Common myeloid progenitor, CD34-positive (primary cell): ENCODE results near the gene GH2.
"Not testable (repeated sequence)": the region's sequence is repeated elsewhere in the genome, so short reads cannot be mapped to it uniquely, and the experiment has no call there.

Experiments used
- CTCF ChIA-PET: fragments of 350-600 bp; sonication (Branson Sonifier 250); formaldehyde crosslinking; loops from one replicate; lab custom pipeline; 2021; ENCODE audit warnings: antibody characterized with exemption; lab: Charles Lee
- POLR2A ChIA-PET: fragments of 350-600 bp; sonication (Branson Sonifier 250); formaldehyde crosslinking; loops from one replicate; lab custom pipeline; 2021; ENCODE audit warnings: antibody characterized with exemption; lab: Charles Lee
- DNase-seq, 3 donors: peaks; one replicate each; pipeline versions ENCODE4 v3.0.0 to v3.0.0-alpha.2; 2013
- H3K27ac ChIP-seq, 2 experiments: 1 replicate in 1 of 2; 2 replicates in 1 of 2; pipeline ENCODE4 v1.7.0; 2013; ENCODE audit warnings: inconsistent platforms in 2 of 2, low read length in 2 of 2, mild to moderate bottlenecking in 2 of 2, low read depth in 1 of 2, moderate library complexity in 1 of 2; ENCODE audit not compliant: severe bottlenecking in 2 of 2, insufficient read depth in 1 of 2, poor library complexity in 1 of 2
- H3K27me3 ChIP-seq, 5 experiments: replicated peaks in 2 of 5; 1 replicate in 3 of 5; 2 replicates in 2 of 5; pipeline versions ENCODE4 v1.6.1 to v1.7.0; 2013; ENCODE audit warnings: low read length in 4 of 5, mild to moderate bottlenecking in 2 of 5, moderate library complexity in 2 of 5, inconsistent platforms in 1 of 5; ENCODE audit not compliant: insufficient read depth in 5 of 5, control insufficient read depth in 4 of 5
- H3K36me3 ChIP-seq, 4 experiments: 1 replicate in 2 of 4; 2 replicates in 2 of 4; pipeline versions ENCODE4 v1.6.1 to v1.7.0; 2013; ENCODE audit warnings: low read length in 3 of 4, control low read depth in 1 of 4, mild to moderate bottlenecking in 1 of 4; ENCODE audit not compliant: control insufficient read depth in 4 of 4, insufficient read depth in 4 of 4
- H3K4me1 ChIP-seq, 4 experiments: 1 replicate in 3 of 4; 2 replicates in 1 of 4; pipeline versions ENCODE4 v1.6.1 to v1.7.1; 2013; ENCODE audit warnings: low read length in 3 of 4, mild to moderate bottlenecking in 3 of 4, control low read depth in 1 of 4, inconsistent platforms in 1 of 4, moderate library complexity in 1 of 4; ENCODE audit not compliant: control insufficient read depth in 4 of 4, insufficient read depth in 4 of 4; ENCODE audit errors: control extremely low read depth in 1 of 4
- H3K4me3 ChIP-seq, 7 experiments: 1 replicate in 4 of 7; 2 replicates in 3 of 7; pipeline versions ENCODE4 v1.5.1 to v1.7.0; 2013; ENCODE audit warnings: mild to moderate bottlenecking in 7 of 7, low read length in 6 of 7, moderate library complexity in 6 of 7, inconsistent platforms in 2 of 7, low read depth in 2 of 7, control low read depth in 1 of 7; ENCODE audit not compliant: insufficient read depth in 4 of 7, control insufficient read depth in 1 of 7; ENCODE audit errors: extremely low read depth in 1 of 7
- H3K9me3 ChIP-seq, 5 experiments: 1 replicate in 4 of 5; 2 replicates in 1 of 5; pipeline versions ENCODE4 v1.6.1 to v1.7.1; 2013; ENCODE audit warnings: low read length in 4 of 5, mild to moderate bottlenecking in 2 of 5, inconsistent platforms in 1 of 5, low read depth in 1 of 5, moderate library complexity in 1 of 5; ENCODE audit not compliant: control insufficient read depth in 4 of 5, insufficient read depth in 2 of 5; ENCODE audit errors: control extremely low read depth in 1 of 5
- WGBS: methylation state at CpG from one replicate; pipeline ENCODE4 v1.1.5; 2013; ENCODE audit not compliant: insufficient coverage; 5-methylcytosine and 5-hydroxymethylcytosine counted together

Gene GH2

DNA sequence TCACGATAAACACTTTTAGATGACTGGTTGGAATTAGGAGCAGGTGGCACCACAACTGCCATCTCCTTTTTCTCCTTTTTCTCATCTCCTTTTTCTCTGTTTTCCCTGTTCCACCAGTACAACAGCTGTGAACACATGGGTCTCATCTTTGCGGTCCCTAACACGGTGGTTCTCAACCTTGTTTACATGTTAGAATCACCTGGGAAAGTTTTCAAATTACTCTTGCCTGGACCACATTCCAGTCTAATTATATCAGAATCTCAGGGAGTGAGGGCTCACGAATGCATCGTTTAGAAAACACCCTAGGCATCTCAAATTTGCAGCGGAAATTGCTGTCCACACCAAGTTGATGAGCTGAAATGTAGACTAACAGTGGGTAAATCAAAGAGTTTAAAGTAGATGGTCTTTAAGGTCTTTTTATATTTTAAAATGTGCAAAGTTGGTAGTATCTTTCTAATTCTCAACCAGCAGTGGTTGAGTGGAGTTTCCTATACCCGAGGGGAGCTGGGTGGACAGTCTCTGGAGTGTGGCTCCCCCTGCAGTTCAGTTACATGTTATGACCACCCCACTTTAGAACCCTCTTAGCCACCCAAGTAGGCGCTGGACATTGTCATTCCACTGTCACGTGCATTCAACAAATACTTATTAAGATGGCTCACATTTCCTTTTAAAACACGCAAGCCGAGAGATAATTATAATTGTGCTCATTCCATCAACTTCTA is 10.7 kb upstream of the GH2 start:
- WGBS: 75% methylated on average over 4 of the region's 11 CpGs
- H3K36me3 ChIP-seq, H3K4me1 ChIP-seq, H3K27ac ChIP-seq, H3K9me3 ChIP-seq, POLR2A ChIA-PET, H3K27me3 ChIP-seq, H3K4me3 ChIP-seq: not testable (repeated sequence)
- CTCF ChIA-PET: interaction anchor here (1.0 to 5.0 kb wide), 8 partner anchors 9 to 44 kb away, joined by 3 to 32 read pairs (median 5); partner anchors contain the start of gene GH2
- peak; percentile 22 to 27 (median 24) for DNase-seq

DNA sequence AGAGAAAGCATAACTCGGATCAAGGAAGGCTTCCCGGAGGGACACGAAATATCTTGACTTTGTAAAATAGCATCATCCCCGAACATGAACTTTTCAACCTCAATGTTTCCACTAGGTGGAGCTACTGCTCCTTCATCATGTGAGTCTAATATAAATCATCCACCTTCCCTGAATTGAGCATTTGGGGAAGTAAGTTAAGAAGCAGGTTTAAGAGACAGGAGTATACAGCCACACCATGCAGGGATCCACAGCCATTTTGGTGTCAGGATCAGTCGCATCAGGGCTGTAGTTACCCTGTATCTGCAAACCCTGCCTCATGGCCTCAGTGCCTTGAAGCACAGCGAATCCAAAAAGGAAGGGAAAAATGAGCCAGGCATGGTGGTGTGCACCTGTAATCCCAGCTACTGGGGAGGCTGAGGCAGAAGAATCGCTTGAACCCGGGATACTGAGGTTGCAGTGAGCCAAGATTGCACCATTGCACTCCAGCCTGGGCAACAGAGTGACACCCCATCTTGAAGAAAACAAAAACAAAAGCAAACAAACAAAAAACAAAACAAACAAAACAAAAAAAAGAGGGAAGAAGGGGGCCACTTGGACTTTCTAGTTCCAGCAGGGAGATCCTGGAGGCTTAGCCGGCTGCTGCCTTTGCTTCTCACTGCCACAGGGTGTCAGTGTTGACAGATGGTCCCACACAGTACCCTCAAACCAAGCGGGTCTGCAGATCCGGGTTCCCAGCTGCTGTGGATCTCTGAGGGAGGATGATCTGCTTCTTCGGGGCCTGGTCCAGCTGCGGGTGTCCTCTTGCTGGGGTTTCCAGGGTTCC is 7.5 kb upstream of the GH2 start:
- 56% methylated on average over 5 of the region's 13 CpGs for WGBS
- peak; percentile 38 to 51 (median 40) for DNase-seq
- H3K27me3 ChIP-seq, POLR2A ChIA-PET, H3K4me1 ChIP-seq, H3K9me3 ChIP-seq, H3K36me3 ChIP-seq, H3K4me3 ChIP-seq, H3K27ac ChIP-seq: not testable (repeated sequence)
- CTCF ChIA-PET: interaction anchor here (0.9 to 5.0 kb wide), 9 partner anchors 13 to 140 kb away, joined by 3 to 32 read pairs (median 5); partner anchors contain the start of genes CSHL1 and GH1

DNA sequence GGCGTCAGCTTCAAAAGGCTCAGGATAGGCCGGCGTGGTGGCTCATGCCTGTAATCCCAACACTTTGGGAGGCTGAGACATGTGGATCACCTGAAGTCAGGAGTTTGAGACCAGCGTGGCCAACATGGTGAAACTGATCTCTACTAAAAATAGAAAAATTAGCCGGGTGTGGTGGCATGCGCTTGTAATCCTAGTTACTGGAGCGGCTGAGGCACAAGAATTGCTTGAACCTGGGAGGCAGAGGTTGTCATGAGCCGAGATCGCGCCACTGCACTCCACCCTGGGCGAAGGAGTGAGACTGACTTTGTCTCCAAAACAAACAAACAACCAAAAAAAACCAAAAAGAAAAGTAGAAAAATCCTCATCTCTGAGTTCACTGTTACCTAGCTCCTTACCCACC is 3.4 kb upstream of the GH2 start:
- DNase-seq, H3K36me3 ChIP-seq, H3K4me1 ChIP-seq, H3K27ac ChIP-seq, H3K9me3 ChIP-seq, H3K27me3 ChIP-seq, POLR2A ChIA-PET, H3K4me3 ChIP-seq: not testable (repeated sequence)
- WGBS: 91% methylated on average over 7 of the region's 11 CpGs
- CTCF ChIA-PET: interaction anchor here (1.1 kb wide), 1 partner anchor 396 kb away, joined by 3 read pairs; no protein-coding TSS in a partner anchor

DNA sequence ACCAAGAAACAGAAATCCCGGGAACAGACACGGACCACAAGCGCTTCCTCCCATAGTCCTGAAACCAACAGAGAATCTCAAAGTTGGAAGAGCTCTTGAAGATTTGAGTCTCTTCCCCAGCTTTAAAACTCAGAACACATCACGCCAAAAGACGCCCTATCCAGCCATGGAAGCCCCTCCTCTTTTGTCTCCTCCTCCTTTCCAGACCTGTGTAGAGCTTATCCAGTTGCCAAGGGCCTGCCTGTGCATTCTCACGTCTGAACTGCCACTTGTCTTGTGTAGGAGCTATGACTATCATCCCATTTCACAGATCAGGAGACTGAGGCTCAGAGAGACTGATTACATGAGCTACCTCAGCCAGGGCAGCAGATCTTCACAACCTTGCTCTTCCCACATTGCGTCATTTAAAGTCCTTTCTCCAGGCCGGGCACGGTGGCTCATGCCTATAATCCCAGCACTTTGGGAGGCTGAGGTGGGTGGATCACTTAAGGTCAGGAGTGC is 932 bp upstream of the GH2 start:
- H3K27me3 ChIP-seq, H3K9me3 ChIP-seq, H3K4me1 ChIP-seq, H3K4me3 ChIP-seq, H3K27ac ChIP-seq, H3K36me3 ChIP-seq: not testable (repeated sequence)
- ChIA-PET CTCF (interaction anchor here (0.8 to 2.7 kb wide), 8 partner anchors 8 to 167 kb away, joined by 3 to 8 read pairs (median 4); no protein-coding TSS in a partner anchor), POLR2A (interaction anchor here (0.7 kb wide), 1 partner anchor 148 kb away, joined by 4 read pairs; no protein-coding TSS in a partner anchor)
- peak in 2 of 3 donors; percentile 13 to 20 for DNase-seq
- WGBS: 80% methylated on average over 3 of the region's 9 CpGs

DNA sequence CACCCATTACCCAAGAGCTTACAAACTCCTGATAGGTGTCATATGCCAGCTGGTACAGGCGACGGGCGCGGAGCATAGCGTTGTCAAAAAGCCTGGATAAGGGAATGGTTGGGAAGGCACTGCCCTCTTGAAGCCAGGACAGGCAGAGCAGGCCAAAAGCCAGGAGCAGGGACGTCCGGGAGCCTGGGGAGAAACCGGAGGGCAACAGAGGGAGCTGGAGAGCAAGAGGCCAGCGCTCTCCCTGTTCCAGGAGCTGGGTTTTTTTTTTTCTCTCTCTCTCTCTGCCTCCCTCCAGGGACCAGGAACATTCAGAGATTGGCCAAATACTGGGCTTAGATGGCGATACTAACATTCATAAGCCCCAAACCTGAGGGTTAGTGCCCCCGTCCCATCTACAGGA is 407 bp downstream of the GH2 start:
- POLR2A ChIA-PET: not testable (repeated sequence)

DNA sequence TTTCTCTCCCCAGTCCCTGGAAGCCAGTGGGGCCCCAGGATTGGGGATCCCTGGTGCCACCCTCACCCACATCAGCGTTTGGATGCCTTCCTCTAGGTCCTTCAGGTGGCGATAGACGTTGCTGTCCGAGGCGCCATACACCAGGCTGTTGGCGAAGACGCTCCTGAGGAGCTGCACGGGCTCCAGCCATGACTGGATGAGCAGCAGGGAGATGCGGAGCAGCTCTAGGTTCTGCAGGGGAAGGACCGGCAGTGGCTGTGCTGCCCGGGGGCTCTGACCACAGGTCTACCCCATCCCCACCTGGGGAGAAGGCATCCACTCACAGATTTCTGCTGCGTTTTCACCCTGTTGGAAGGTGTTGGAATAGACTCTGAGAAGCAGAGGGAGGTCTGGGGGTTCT is 1.0 kb downstream of the GH2 start:
- Histone ChIP-seq H3K36me3 (no peaks in the 10 kb centered on the region), H3K4me1 (no peaks in the 10 kb centered on the region), H3K9me3 (no peaks in the 10 kb centered on the region), H3K27me3 (peaks cover 0 to 2% (median 0%) of the 10 kb centered on the region in 5 experiments), H3K27ac (no peak overlapping the region), H3K4me3 (no peak overlapping the region)
- ChIA-PET CTCF (interaction anchor here (1.3 to 1.8 kb wide), 2 partner anchors 12 to 15 kb away, joined by 3 to 6 read pairs; no protein-coding TSS in a partner anchor), POLR2A (no interaction called here)
- 88% methylated on average over 11 of the region's 12 CpGs for WGBS
- no peak for DNase-seq

More for the DNA sequence above, 407 bp downstream of the GH2 start:
- not testable (repeated sequence) for H3K4me1 ChIP-seq, H3K36me3 ChIP-seq, H3K27me3 ChIP-seq, DNase-seq, H3K27ac ChIP-seq, H3K4me3 ChIP-seq, H3K9me3 ChIP-seq
- CTCF ChIA-PET: interaction anchor here (1.4 to 2.2 kb wide), 4 partner anchors 11 to 23 kb away, joined by 3 to 7 read pairs (median 5); no protein-coding TSS in a partner anchor
- WGBS: 94% methylated on average over 9 of the region's 11 CpGs
